ENCODE results near the gene LHFPL3. TPM values are rescaled to one million over a fixed set of nuclear protein-coding genes. Genes with fewer than 3 reads are reported as not detected.

LHFPL3 gene
- total and polyA plus RNA-seq, 9 of the 15 experiments (the other 6 are each of a cell fraction or from before 2014, with no cell fraction given) = 0.21 to 0.52 TPM; not detected in 7

DNA sequence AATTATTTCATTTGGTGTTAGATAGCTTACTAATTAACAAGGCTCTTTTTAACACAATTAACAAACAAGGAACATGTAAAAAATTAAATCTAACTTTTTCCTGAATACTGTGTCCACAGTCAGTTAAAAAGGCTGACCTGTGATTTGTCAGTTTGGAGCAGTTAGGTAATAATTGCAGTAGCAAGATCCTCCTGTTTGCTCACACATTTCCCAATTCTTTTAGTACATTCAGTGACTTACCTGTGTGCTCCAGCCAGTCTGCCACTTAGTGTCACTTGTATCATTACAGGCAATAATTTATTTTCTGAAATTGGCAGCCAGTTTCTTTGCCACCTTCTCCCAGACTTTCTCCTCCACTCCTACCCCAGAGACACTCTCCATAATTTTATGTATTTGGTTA, 66.8 kb downstream of the LHFPL3 start:
- Histone ChIP-seq H2AFZ (ENCODE audit: low read depth, low read length) (no peak overlapping the region), H3K9me1 (ENCODE audit: control insufficient read depth, insufficient read depth, low read length) (no peaks in the 10 kb centered on the region), H4K20me1 (replicated peaks; ENCODE audit: control insufficient read depth, insufficient read depth, low read length) (no peaks in the 10 kb centered on the region; the same call in 1 of the 2 replicates), H3K36me3 (ENCODE audit: control insufficient read depth, insufficient read depth, low read length) (no peaks in the 10 kb centered on the region), H3K9ac (ENCODE audit: insufficient read depth in 1 of 2, low read depth in 2 of 2, low read length in 2 of 2) (no peak overlapping the region), H3K79me2 (ENCODE audit: control insufficient read depth, insufficient read depth, low read length) (no peaks in the 10 kb centered on the region), H3K4me2 (ENCODE audit: insufficient read depth, low read length) (no peak overlapping the region), H3K4me3 (no peak overlapping the region), H3K9me3 (replicated peaks; ENCODE audit: control insufficient read depth, insufficient read depth, low read depth, low read length) (no peaks in the 10 kb centered on the region), H3K27me3 (ENCODE audit: control insufficient read depth in 2 of 2, insufficient read depth in 2 of 2, low read length in 2 of 2) (peaks cover 0 to 3% of the 10 kb centered on the region in 2 experiments; a peak in 3 of 5 replicates), H3K4me1 (replicated peaks in 1 of 2; ENCODE audit: control insufficient read depth in 2 of 2, insufficient read depth in 2 of 2, low read length in 2 of 2) (no peaks in the 10 kb centered on the region), H3K27ac (ENCODE audit: extremely low read depth, low read depth, low read length) (no peak overlapping the region)
- ATAC-seq (no peak), DNase-seq (ENCODE audit: extremely low read depth in 1 of 4, low spot score in 3 of 4) (no peak), FAIRE-seq (no peak)
- ChIA-PET CTCF (ENCODE audit: low intra/inter-chr PET ratio) (no interaction called here), POLR2A (no interaction called here)
- no TSS peak for BruUV-seq (replicated peaks)
- no peak for TF ChIP-seq HDAC1 (IDR thresholded peaks at IDR 0.05)
- TF ChIP-seq U2AF1 (optimal IDR thresholded peaks at IDR 0.05; ENCODE audit: low read depth, low read length) = no peak
- no peak for TF ChIP-seq TRIM25 (IDR thresholded peaks at IDR 0.05; ENCODE audit: borderline replicate concordance)
- TF ChIP-seq CEBPG (CRISPR knock-in tag; IDR thresholded peaks at IDR 0.05) = no peak
- TF ChIP-seq CEBPG (tag; conservative IDR thresholded peaks at IDR 0.05 in 1 of 2, IDR thresholded peaks at IDR 0.05 in 1 of 2) = no peak
- TF ChIP-seq, protein P1, sequence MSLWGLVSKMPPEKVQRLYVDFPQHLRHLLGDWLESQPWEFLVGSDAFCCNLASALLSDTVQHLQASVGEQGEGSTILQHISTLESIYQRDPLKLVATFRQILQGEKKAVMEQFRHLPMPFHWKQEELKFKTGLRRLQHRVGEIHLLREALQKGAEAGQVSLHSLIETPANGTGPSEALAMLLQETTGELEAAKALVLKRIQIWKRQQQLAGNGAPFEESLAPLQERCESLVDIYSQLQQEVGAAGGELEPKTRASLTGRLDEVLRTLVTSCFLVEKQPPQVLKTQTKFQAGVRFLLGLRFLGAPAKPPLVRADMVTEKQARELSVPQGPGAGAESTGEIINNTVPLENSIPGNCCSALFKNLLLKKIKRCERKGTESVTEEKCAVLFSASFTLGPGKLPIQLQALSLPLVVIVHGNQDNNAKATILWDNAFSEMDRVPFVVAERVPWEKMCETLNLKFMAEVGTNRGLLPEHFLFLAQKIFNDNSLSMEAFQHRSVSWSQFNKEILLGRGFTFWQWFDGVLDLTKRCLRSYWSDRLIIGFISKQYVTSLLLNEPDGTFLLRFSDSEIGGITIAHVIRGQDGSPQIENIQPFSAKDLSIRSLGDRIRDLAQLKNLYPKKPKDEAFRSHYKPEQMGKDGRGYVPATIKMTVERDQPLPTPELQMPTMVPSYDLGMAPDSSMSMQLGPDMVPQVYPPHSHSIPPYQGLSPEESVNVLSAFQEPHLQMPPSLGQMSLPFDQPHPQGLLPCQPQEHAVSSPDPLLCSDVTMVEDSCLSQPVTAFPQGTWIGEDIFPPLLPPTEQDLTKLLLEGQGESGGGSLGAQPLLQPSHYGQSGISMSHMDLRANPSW (CRISPR knock-in tag; IDR thresholded peaks at IDR 0.05) = no peak
- TF ChIP-seq, protein P2, sequence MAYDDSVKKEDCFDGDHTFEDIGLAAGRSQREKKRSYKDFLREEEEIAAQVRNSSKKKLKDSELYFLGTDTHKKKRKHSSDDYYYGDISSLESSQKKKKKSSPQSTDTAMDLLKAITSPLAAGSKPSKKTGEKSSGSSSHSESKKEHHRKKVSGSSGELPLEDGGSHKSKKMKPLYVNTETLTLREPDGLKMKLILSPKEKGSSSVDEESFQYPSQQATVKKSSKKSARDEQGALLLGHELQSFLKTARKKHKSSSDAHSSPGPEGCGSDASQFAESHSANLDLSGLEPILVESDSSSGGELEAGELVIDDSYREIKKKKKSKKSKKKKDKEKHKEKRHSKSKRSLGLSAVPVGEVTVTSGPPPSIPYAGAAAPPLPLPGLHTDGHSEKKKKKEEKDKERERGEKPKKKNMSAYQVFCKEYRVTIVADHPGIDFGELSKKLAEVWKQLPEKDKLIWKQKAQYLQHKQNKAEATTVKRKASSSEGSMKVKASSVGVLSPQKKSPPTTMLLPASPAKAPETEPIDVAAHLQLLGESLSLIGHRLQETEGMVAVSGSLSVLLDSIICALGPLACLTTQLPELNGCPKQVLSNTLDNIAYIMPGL (CRISPR knock-in tag; IDR thresholded peaks at IDR 0.05) = no peak
- no peak for TF ChIP-seq PTRF (tag; IDR thresholded peaks at IDR 0.05)
- TF ChIP-seq JUND (IDR thresholded peaks at IDR 0.05; ENCODE audit: borderline replicate concordance, low read depth, low read length) = no peak
- TF ChIP-seq JUND (tag; IDR thresholded peaks at IDR 0.05; ENCODE audit: borderline replicate concordance, low read depth, low read length) = no peak
- intact Hi-C loops (cut with micrococcal nuclease) (no loop called here), in situ Hi-C loops (cut with MboI) (no loop called here)

Measured in K562 (cell line).